GM13977 (cell line): Measurements from ENCODE around the gene CABLES2.

Source experiments
- DNase-seq: peaks from one replicate; pipeline ENCODE4 v3.0.0; 2012; ENCODE audit warnings: low spot score
- in situ Hi-C: fragments of 300-500 bp; cut with MboI; formaldehyde crosslinking; loops from one replicate; pipeline ENCODE4 v1.12.0; 2022; ENCODE audit warnings: low sequenced_read_pairs, low pct_unique_long_range_greater_than_20kb, mixed read lengths, inconsistent platforms; ENCODE audit not compliant: unreplicated experiment
- TF ChIP-seq, protein P1 (sequence below): IDR thresholded peaks from 2 replicates; pipeline ENCODE4 v1.5.1; 2012; ENCODE audit warnings: mild to moderate bottlenecking, control low read depth; ENCODE audit not compliant: insufficient read depth; ENCODE audit errors: extremely low read depth, missing control alignments

The CABLES2 gene

GRCh38 chr20:62418709-62419487, 11.8 kb upstream of the CABLES2 start:
- TF ChIP-seq, protein P1, sequence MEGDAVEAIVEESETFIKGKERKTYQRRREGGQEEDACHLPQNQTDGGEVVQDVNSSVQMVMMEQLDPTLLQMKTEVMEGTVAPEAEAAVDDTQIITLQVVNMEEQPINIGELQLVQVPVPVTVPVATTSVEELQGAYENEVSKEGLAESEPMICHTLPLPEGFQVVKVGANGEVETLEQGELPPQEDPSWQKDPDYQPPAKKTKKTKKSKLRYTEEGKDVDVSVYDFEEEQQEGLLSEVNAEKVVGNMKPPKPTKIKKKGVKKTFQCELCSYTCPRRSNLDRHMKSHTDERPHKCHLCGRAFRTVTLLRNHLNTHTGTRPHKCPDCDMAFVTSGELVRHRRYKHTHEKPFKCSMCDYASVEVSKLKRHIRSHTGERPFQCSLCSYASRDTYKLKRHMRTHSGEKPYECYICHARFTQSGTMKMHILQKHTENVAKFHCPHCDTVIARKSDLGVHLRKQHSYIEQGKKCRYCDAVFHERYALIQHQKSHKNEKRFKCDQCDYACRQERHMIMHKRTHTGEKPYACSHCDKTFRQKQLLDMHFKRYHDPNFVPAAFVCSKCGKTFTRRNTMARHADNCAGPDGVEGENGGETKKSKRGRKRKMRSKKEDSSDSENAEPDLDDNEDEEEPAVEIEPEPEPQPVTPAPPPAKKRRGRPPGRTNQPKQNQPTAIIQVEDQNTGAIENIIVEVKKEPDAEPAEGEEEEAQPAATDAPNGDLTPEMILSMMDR: no peak
- DNase-seq: no peak
- in situ Hi-C loops: no loop called here

DNA sequence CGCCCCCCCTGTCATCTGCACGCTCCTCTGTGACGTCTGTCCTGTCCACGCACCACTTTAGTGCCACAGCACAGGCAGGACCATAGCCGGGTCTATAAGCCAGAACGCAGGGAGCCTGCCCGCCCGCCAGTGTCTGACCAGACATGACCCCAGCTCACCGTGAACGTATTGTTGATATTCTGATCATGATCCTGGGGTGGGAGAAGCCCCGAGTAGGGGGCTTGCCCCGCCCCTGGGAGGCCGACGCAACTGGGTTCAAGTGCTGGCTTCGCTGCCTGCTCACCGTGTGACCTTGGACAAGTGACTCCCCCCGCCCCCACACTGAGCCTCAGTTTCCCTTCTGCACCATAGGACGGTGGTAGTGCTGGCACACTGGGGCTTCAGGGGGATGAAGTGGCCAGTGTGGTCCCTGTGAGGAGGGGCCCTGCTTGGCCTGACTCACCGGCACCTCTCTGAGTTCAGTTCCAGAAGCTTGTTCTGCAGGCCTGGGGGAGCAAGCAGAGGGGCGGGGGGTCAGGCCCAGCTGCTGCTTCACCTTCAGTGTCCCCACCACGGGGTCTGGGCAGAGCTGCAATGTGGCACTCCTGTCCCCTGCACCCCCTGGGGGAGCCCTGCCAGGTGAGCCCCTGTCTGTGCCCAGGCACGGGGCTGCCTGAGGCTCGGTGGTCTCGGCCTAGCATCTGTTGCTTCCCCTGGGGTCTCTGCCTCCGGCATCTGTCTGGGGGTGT, 11.1 kb upstream of the CABLES2 start:
- TF ChIP-seq, protein P1: no peak
- in situ Hi-C loops: no loop called here
- DNase-seq: no peak

GRCh38 chr20:62416651-62417637, 9.9 kb upstream of the CABLES2 start:
- in situ Hi-C loops: no loop called here
- TF ChIP-seq, protein P1: no peak
- no peak for DNase-seq

GRCh38 chr20:62415354-62416111, 8.4 kb upstream of the CABLES2 start:
- TF ChIP-seq, protein P1: no peak
- in situ Hi-C loops: no loop called here
- no peak for DNase-seq

DNA sequence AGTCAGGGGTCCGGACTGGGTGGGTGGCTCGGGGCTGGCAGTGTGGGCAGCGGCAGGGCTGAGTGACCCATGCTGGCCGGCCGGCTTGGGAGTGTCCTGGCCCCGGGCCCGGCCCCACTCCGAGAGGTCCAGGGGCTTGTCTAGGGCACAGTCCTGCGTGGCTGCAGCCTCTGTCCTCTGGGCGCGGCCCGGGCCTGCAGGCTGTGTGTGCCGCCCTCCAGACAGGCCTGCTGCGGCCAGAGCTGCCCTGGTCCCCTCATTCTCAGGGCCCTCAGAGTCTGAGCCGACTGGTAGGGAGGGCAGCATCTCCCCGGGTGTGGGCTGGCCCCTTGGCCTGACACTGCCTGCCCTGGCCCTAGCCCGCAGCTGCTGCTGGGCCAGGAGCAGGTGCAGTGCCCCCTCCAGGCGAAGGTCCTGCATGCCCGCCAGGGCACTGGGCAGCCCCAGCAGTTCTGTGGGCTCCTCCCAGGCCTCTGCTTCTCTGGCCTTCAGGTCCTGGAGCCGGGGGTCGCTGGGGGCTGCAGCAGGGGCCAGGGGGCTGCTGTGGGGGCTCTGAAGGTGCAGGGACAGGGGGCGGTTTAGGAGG, 6.9 kb upstream of the CABLES2 start:
- TF ChIP-seq, protein P1: no peak
- DNase-seq: no peak
- in situ Hi-C loops: no loop called here
